Esophagus muscularis mucosa (tissue), 3 donors: ENCODE measurements around the gene SLC25A39.
A peak's percentile ranks its signal among the peaks of the same experiment; 100 is the strongest.

Source experiments
- POLR2AphosphoS5 ChIP-seq, 2 donors: sonication (generic); formaldehyde crosslinking; IDR thresholded peaks; one replicate each; pipeline ENCODE4 v1.6.1; 2017; ENCODE audit warnings: antibody characterized with exemption in 2 of 2
- TF ChIP-seq, protein P1 (sequence below), 3 experiments: fragments of 200-600 bp in 2 of 3; fragments of 450-650 bp in 1 of 3; sonication (generic) in 2 of 3; IDR thresholded peaks; one replicate each; pipeline ENCODE4 v1.5.1; 2017 to 2019; ENCODE audit warnings: antibody characterized with exemption in 3 of 3, mild to moderate bottlenecking in 2 of 3, moderate library complexity in 1 of 3

GRCh38 chr17:44344939-44345453, 20.4 kb upstream of the SLC25A39 start, which contains the start of gene GRN:
- TF ChIP-seq, protein P1, sequence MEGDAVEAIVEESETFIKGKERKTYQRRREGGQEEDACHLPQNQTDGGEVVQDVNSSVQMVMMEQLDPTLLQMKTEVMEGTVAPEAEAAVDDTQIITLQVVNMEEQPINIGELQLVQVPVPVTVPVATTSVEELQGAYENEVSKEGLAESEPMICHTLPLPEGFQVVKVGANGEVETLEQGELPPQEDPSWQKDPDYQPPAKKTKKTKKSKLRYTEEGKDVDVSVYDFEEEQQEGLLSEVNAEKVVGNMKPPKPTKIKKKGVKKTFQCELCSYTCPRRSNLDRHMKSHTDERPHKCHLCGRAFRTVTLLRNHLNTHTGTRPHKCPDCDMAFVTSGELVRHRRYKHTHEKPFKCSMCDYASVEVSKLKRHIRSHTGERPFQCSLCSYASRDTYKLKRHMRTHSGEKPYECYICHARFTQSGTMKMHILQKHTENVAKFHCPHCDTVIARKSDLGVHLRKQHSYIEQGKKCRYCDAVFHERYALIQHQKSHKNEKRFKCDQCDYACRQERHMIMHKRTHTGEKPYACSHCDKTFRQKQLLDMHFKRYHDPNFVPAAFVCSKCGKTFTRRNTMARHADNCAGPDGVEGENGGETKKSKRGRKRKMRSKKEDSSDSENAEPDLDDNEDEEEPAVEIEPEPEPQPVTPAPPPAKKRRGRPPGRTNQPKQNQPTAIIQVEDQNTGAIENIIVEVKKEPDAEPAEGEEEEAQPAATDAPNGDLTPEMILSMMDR (IDR thresholded peaks at IDR 0.05): no peak
- TF ChIP-seq POLR2AphosphoS5 (IDR thresholded peaks at IDR 0.05): peak; percentile 89 to 92
